ENCODE measurements around the gene CHURC1.

- TF ChIP-seq CTCF (conservative IDR thresholded peaks at IDR 0.05 in 1 of 2, IDR thresholded peaks at IDR 0.05 in 1 of 2; ENCODE audit: extremely low read depth in 1 of 2, insufficient read depth in 1 of 2, low read depth in 1 of 2, low read length in 2 of 2), result no peak
- no peak for TF ChIP-seq EZH2 (IDR thresholded peaks at IDR 0.05; ENCODE audit: borderline replicate concordance, low read length)
Observed at GRCh38 chr14:64885559-64885958, 28.7 kb upstream of the CHURC1 start.
